ENCODE data around the gene PLA2G3. TPM values are rescaled to one million over a fixed set of nuclear protein-coding genes. Genes with fewer than 3 reads are reported as not detected.

Gene PLA2G3
- total RNA-seq, 4 donors from 2014 or later: not detected

- peak overlapping the region; percentile 58 to 82 (median 62) for H3K4me3 ChIP-seq
- intact Hi-C loops (cut with DNase I): no loop called here
- H3K4me1 ChIP-seq: peaks cover 55 to 93% (median 78%) of the 10 kb centered on the region in 4 donors
- no peak for DNase-seq (ENCODE audit: extremely low spot score)
- H3K9me3 ChIP-seq: no peaks in the 10 kb centered on the region
- peaks cover 69 to 100% (median 100%) of the 10 kb centered on the region in 4 donors for H3K36me3 ChIP-seq
- TF ChIP-seq EP300 (IDR thresholded peaks at IDR 0.05) (no peak), POLR2AphosphoS5 (IDR thresholded peaks at IDR 0.05) (no peak), POLR2A (IDR thresholded peaks at IDR 0.05; ENCODE audit: low read depth) (no peak), CTCF (IDR thresholded peaks at IDR 0.05) (no peak)
- H3K27ac ChIP-seq (replicated peaks in 1 of 4): peak overlapping the region; percentile 98 to 99 (median 99)
- 60% methylated on average over 7 of the region's 9 CpGs for WGBS
- no peaks in the 10 kb centered on the region for H3K27me3 ChIP-seq
Measured at GRCh38 chr22:31092161-31092560, 48.1 kb downstream of the PLA2G3 start.

- H3K36me3 ChIP-seq: peaks cover 61 to 97% (median 93%) of the 10 kb centered on the region in 4 donors
- H3K27me3 ChIP-seq: no peaks in the 10 kb centered on the region
- DNase-seq (ENCODE audit: extremely low spot score): no peak
- H3K9me3 ChIP-seq: no peaks in the 10 kb centered on the region
- WGBS: 46% methylated on average over 11 of the region's 29 CpGs
- peaks cover 55 to 93% (median 78%) of the 10 kb centered on the region in 4 donors for H3K4me1 ChIP-seq
- intact Hi-C loops (cut with DNase I): no loop called here
- peak overlapping the region; percentile 98 to 99 (median 99) for H3K27ac ChIP-seq (replicated peaks in 1 of 4)
- peak overlapping the region; percentile 58 to 82 (median 62) for H3K4me3 ChIP-seq
- peak in 1 of 3 experiments; percentile 20 for TF ChIP-seq CTCF (IDR thresholded peaks at IDR 0.05)
- TF ChIP-seq POLR2A (IDR thresholded peaks at IDR 0.05; ENCODE audit: low read depth): no peak
- TF ChIP-seq EP300 (IDR thresholded peaks at IDR 0.05): no peak
- peak; percentile 86 to 99 for TF ChIP-seq POLR2AphosphoS5 (IDR thresholded peaks at IDR 0.05)
Measured at GRCh38 chr22:31091106-31091975, 49.0 kb downstream of the PLA2G3 start.

GRCh38 chr22:31090217-31091085 is 49.9 kb downstream of the PLA2G3 start:
- peaks cover 56 to 93% (median 78%) of the 10 kb centered on the region in 4 donors for H3K4me1 ChIP-seq
- H3K9me3 ChIP-seq: no peaks in the 10 kb centered on the region
- DNase-seq (ENCODE audit: extremely low spot score): no peak
- peak overlapping the region; percentile 58 to 82 (median 62) for H3K4me3 ChIP-seq
- H3K27ac ChIP-seq (replicated peaks in 1 of 4): peak overlapping the region; percentile 98 to 99 (median 99)
- WGBS: 44% methylated on average over 14 of the region's 15 CpGs
- peaks cover 56 to 95% (median 84%) of the 10 kb centered on the region in 4 donors for H3K36me3 ChIP-seq
- no peaks in the 10 kb centered on the region for H3K27me3 ChIP-seq
- TF ChIP-seq POLR2A (IDR thresholded peaks at IDR 0.05; ENCODE audit: low read depth) (peak; percentile 4), POLR2AphosphoS5 (IDR thresholded peaks at IDR 0.05) (peak in 1 of 2 donors; percentile 93), EP300 (IDR thresholded peaks at IDR 0.05) (peak; percentile 37), CTCF (IDR thresholded peaks at IDR 0.05) (no peak)
- intact Hi-C loops (cut with DNase I): no loop called here

GRCh38 chr22:31089160-31090100 is 50.9 kb downstream of the PLA2G3 start:
- Histone ChIP-seq H3K4me1 (peaks cover 47 to 88% (median 75%) of the 10 kb centered on the region in 4 donors), H3K4me3 (peak overlapping the region; percentile 39 to 82 (median 54)), H3K27ac (replicated peaks in 1 of 4) (peak overlapping the region; percentile 98 to 99 (median 99)), H3K36me3 (peaks cover 47 to 85% (median 74%) of the 10 kb centered on the region in 4 donors), H3K27me3 (no peaks in the 10 kb centered on the region), H3K9me3 (no peaks in the 10 kb centered on the region)
- TF ChIP-seq CTCF (IDR thresholded peaks at IDR 0.05) (peak; percentile 86 to 92 (median 87)), EP300 (IDR thresholded peaks at IDR 0.05) (no peak), POLR2A (IDR thresholded peaks at IDR 0.05; ENCODE audit: low read depth) (no peak), POLR2AphosphoS5 (IDR thresholded peaks at IDR 0.05) (peak in 1 of 2 donors; percentile 58)
- WGBS: 31% methylated on average over 5 of the region's 9 CpGs
- DNase-seq (ENCODE audit: extremely low spot score): peak; percentile 94
- intact Hi-C loops (cut with DNase I): loop anchor here (2.0 kb wide), 1 partner anchor 17 kb away; the partner anchor contains the start of gene SELENOM

Measured in esophagus muscularis mucosa (tissue), 4 donors.